ENCODE measurements around the gene SSBP2. TPM values are rescaled to one million over a fixed set of nuclear protein-coding genes. Genes with fewer than 3 reads are reported as not detected.
A peak's percentile ranks its signal among the peaks of the same experiment; 100 is the strongest.
"Not testable (repeated sequence)": the region's sequence is repeated elsewhere in the genome, so short reads cannot be mapped to it uniquely, and the experiment has no call there.

SSBP2 gene
- total RNA-seq, 1 donor from 2014 or later, result 44.7 TPM

- intact Hi-C loops (cut with micrococcal nuclease), result loop anchor here (5.0 to 10.0 kb wide), 2 partner anchors 742 to 799 kb away; no protein-coding TSS in a partner anchor
- ATAC-seq (peak; percentile 72), DNase-seq (no peak)
Observed at GRCh38 chr5:81425569-81425968, 325.3 kb downstream of the SSBP2 start.

- ATAC-seq (peak; percentile 54), DNase-seq (no peak)
- intact Hi-C loops (cut with micrococcal nuclease), result loop anchor here (5.0 to 10.0 kb wide), 2 partner anchors 743 to 800 kb away; no protein-coding TSS in a partner anchor
Observed at GRCh38 chr5:81424728-81425127, 326.2 kb downstream of the SSBP2 start.

- ATAC-seq (no peak), DNase-seq (no peak)
- intact Hi-C loops (cut with micrococcal nuclease), result loop anchor here (10.0 kb wide), 1 partner anchor 802 kb away; no protein-coding TSS in a partner anchor
Observed at GRCh38 chr5:81422671-81423070, 328.2 kb downstream of the SSBP2 start.

GRCh38 chr5:81420039-81420667 is 330.7 kb downstream of the SSBP2 start:
- intact Hi-C loops (cut with micrococcal nuclease), result loop anchor here (10.0 kb wide), 1 partner anchor 805 kb away; no protein-coding TSS in a partner anchor
- DNase-seq (no peak), ATAC-seq (no peak)

GRCh38 chr5:81418606-81419005 is 332.3 kb downstream of the SSBP2 start:
- ATAC-seq (no peak), DNase-seq (no peak)
- intact Hi-C loops (cut with micrococcal nuclease), result no loop called here

GRCh38 chr5:81417052-81417451 is 333.8 kb downstream of the SSBP2 start:
- DNase-seq (no peak), ATAC-seq (no peak)
- intact Hi-C loops (cut with micrococcal nuclease), result no loop called here

GRCh38 chr5:81409896-81410295 is 341.0 kb downstream of the SSBP2 start:
- DNase-seq (no peak), ATAC-seq (no peak)
- intact Hi-C loops (cut with micrococcal nuclease), result no loop called here

- intact Hi-C loops (cut with micrococcal nuclease), result no loop called here
- ATAC-seq (no peak), DNase-seq (no peak)
Observed at GRCh38 chr5:81409361-81409760, 341.5 kb downstream of the SSBP2 start.

GRCh38 chr5:81408496-81408895 is 342.4 kb downstream of the SSBP2 start:
- no peak for ATAC-seq
- intact Hi-C loops (cut with micrococcal nuclease), result no loop called here
- DNase-seq, result no peak

- DNase-seq; intact Hi-C loops (cut with micrococcal nuclease); ATAC-seq: not testable (repeated sequence)
Observed at GRCh38 chr5:81407811-81408210, 343.1 kb downstream of the SSBP2 start.

- DNase-seq (no peak), ATAC-seq (no peak)
- intact Hi-C loops (cut with micrococcal nuclease), result no loop called here
Observed at GRCh38 chr5:81405126-81405891, 345.6 kb downstream of the SSBP2 start.

- intact Hi-C loops (cut with micrococcal nuclease), result no loop called here
- DNase-seq (no peak), ATAC-seq (no peak)
Observed at GRCh38 chr5:81402192-81402930, 348.5 kb downstream of the SSBP2 start.

- ATAC-seq, result no peak
- intact Hi-C loops (cut with micrococcal nuclease), result no loop called here
- no peak for DNase-seq
Observed at GRCh38 chr5:81401266-81401665, 349.6 kb downstream of the SSBP2 start.

- intact Hi-C loops (cut with micrococcal nuclease), result no loop called here
- ATAC-seq, result no peak
- no peak for DNase-seq
Observed at GRCh38 chr5:81400375-81400774, 350.5 kb downstream of the SSBP2 start.

- intact Hi-C loops (cut with micrococcal nuclease), result no loop called here
- ATAC-seq (peak; percentile 24), DNase-seq (no peak)
Observed at GRCh38 chr5:81398741-81399140, 352.2 kb downstream of the SSBP2 start.

- peak; percentile 45 for DNase-seq
- intact Hi-C loops (cut with micrococcal nuclease), result no loop called here
- ATAC-seq, result peak; percentile 60
Observed at GRCh38 chr5:81397176-81397575, 353.7 kb downstream of the SSBP2 start.

GRCh38 chr5:81395262-81395661 is 355.6 kb downstream of the SSBP2 start:
- no peak for DNase-seq
- no peak for ATAC-seq
- intact Hi-C loops (cut with micrococcal nuclease), result no loop called here

GRCh38 chr5:81393783-81394718 is 356.8 kb downstream of the SSBP2 start, which contains the start of gene ACOT12:
ACOT12 (minus strand) TSS chr5:81394134; CDS start chr5:81394114, 20 bp downstream.
- intact Hi-C loops (cut with micrococcal nuclease), result no loop called here
- ATAC-seq (peak; percentile 57), DNase-seq (peak; percentile 43)

GRCh38 chr5:81393430-81393782 is 357.5 kb downstream of the SSBP2 start:
- ATAC-seq (no peak), DNase-seq (no peak)
- intact Hi-C loops (cut with micrococcal nuclease), result no loop called here

All from left ventricle myocardium superior (tissue), 1 donor.